ENCODE data around the gene PRCP. TPM values are rescaled to one million over a fixed set of nuclear protein-coding genes. Genes with fewer than 3 reads are reported as not detected.

The PRCP gene
- total RNA-seq, 2 donors from 2014 or later = 46.8 to 55.9 TPM

DNA sequence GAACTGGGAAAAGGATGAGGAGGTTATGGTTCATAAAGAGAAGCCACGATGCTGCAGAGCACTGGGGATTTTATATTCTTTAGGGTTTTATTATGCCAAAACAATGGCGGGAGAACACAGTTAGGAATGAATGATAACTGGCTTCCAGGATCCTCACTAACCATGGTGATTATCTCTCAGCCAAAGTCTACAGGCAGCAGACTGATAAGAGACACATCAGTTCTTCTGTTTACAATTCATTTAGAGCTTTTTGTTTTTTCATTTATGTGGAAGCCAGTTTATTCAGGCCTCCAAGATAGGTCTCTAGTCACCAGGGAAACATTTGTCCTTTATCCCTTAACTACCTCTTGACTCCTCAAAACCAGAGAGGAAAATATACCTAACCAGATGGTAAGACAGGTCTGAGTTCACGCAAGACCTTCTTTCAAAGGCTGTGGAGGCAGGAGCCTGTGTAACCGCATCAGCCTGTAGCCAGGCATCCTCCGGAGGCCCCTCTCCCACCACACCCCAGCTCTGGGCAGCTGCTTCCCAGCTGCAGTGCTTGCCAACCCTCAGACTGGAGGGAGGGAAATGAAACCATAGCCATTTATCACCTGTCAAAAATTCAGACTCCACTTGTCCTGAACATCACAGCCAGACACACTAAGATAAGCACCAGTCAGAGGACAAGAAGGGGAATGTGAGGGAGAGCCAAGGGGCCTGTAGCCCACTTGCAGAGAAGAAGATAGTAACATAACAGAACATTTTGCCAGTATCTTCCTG is 109.3 kb downstream of the PRCP start:
- Histone ChIP-seq H3K9me3 (no peaks in the 10 kb centered on the region), H3K4me1 (ENCODE audit: control insufficient read depth in 1 of 2, low read depth in 2 of 2) (no peaks in the 10 kb centered on the region), H3K27ac (no peak overlapping the region), H3K4me3 (no peak overlapping the region), H3K27me3 (replicated peaks; ENCODE audit: insufficient read depth) (no peaks in the 10 kb centered on the region), H3K36me3 (no peaks in the 10 kb centered on the region)
- ATAC-seq (ENCODE audit: insufficient number of reproducible peaks, low FRiP score, low read depth) (no peak), DNase-seq (ENCODE audit: low spot score) (no peak)
- TF ChIP-seq, protein P1, sequence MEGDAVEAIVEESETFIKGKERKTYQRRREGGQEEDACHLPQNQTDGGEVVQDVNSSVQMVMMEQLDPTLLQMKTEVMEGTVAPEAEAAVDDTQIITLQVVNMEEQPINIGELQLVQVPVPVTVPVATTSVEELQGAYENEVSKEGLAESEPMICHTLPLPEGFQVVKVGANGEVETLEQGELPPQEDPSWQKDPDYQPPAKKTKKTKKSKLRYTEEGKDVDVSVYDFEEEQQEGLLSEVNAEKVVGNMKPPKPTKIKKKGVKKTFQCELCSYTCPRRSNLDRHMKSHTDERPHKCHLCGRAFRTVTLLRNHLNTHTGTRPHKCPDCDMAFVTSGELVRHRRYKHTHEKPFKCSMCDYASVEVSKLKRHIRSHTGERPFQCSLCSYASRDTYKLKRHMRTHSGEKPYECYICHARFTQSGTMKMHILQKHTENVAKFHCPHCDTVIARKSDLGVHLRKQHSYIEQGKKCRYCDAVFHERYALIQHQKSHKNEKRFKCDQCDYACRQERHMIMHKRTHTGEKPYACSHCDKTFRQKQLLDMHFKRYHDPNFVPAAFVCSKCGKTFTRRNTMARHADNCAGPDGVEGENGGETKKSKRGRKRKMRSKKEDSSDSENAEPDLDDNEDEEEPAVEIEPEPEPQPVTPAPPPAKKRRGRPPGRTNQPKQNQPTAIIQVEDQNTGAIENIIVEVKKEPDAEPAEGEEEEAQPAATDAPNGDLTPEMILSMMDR (IDR thresholded peaks at IDR 0.05) = no peak

DNA sequence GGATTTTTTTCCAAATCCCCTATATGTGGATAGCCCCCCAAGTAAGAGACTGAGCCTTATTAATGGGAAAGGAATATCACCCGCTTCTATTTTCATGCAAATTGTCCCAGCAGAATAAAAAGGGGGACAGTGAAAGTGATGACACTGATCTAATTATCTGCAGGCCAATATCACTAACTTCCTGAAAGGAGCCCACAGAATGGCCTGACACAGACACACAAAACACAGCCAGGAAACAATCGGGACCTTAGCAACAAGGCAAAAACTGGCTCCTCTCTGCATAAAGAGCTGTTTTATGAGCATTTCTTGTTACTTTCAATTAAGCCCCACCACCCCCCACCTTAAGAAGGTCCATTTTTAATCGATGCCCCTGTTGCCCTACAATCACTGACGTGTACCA is 112.2 kb downstream of the PRCP start:
- ATAC-seq (ENCODE audit: insufficient number of reproducible peaks, low FRiP score, low read depth) = no peak
- Histone ChIP-seq H3K4me1 (ENCODE audit: control insufficient read depth in 1 of 2, low read depth in 2 of 2) (no peaks in the 10 kb centered on the region), H3K4me3 (no peak overlapping the region), H3K27ac (no peak overlapping the region), H3K27me3 (replicated peaks; ENCODE audit: insufficient read depth) (no peaks in the 10 kb centered on the region), H3K36me3 (no peaks in the 10 kb centered on the region), H3K9me3 (no peaks in the 10 kb centered on the region)
- TF ChIP-seq, protein P1 (IDR thresholded peaks at IDR 0.05) = no peak
- no peak for DNase-seq (ENCODE audit: low spot score)

DNA sequence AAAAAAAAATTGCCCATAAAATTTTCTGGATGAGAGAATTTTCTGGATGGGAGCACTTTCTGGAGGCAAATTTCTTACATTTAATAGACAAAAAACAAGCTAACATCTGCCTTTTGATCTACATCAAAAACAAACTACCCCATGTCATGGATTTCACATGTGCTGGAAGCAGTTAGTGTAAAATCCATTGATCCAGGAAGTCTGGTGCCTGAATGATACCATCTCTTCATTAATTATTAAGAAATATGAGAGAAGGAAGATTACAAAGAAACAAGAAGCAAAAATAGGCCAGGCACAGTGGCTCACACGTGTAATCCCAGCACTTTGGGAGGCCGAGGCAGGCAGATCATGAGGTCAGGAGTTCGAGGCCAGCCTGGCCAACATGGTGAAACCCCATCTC is 113.4 kb downstream of the PRCP start:
- TF ChIP-seq, protein P1 (IDR thresholded peaks at IDR 0.05) = no peak
- Histone ChIP-seq H3K36me3 (no peaks in the 10 kb centered on the region), H3K27ac (no peak overlapping the region), H3K27me3 (replicated peaks; ENCODE audit: insufficient read depth) (no peaks in the 10 kb centered on the region), H3K4me1 (ENCODE audit: control insufficient read depth in 1 of 2, low read depth in 2 of 2) (no peaks in the 10 kb centered on the region), H3K4me3 (no peak overlapping the region), H3K9me3 (no peaks in the 10 kb centered on the region)
- DNase-seq (ENCODE audit: low spot score) (no peak), ATAC-seq (ENCODE audit: insufficient number of reproducible peaks, low FRiP score, low read depth) (no peak)

DNA sequence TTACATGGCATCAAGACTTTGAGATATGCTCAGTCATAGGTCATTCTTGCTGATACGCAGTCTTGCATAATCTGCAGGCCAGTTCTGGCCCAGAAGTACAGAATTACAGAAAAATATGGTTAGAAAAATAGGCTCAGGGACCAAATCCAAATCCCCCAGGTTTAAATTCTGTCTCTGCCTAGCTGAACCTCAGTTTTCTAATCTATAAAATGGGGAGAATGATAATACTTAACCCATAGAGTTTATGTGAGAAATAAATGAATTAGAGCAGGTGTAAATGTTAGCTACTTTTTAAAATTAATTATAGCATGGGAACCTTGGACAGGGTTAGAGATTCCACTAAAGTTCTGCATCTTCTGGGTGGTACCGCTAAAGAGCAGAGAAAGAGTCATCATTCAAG is 114.2 kb downstream of the PRCP start:
- no peaks in the 10 kb centered on the region for H3K27me3 ChIP-seq (replicated peaks; ENCODE audit: insufficient read depth)
- H3K9me3 ChIP-seq = no peaks in the 10 kb centered on the region
- no peak overlapping the region for H3K4me3 ChIP-seq
- no peak for ATAC-seq (ENCODE audit: insufficient number of reproducible peaks, low FRiP score, low read depth)
- H3K4me1 ChIP-seq (ENCODE audit: control insufficient read depth in 1 of 2, low read depth in 2 of 2) = no peaks in the 10 kb centered on the region
- DNase-seq (ENCODE audit: low spot score) = no peak
- no peak overlapping the region for H3K27ac ChIP-seq
- H3K36me3 ChIP-seq = no peaks in the 10 kb centered on the region
- TF ChIP-seq, protein P1 (IDR thresholded peaks at IDR 0.05) = no peak

DNA sequence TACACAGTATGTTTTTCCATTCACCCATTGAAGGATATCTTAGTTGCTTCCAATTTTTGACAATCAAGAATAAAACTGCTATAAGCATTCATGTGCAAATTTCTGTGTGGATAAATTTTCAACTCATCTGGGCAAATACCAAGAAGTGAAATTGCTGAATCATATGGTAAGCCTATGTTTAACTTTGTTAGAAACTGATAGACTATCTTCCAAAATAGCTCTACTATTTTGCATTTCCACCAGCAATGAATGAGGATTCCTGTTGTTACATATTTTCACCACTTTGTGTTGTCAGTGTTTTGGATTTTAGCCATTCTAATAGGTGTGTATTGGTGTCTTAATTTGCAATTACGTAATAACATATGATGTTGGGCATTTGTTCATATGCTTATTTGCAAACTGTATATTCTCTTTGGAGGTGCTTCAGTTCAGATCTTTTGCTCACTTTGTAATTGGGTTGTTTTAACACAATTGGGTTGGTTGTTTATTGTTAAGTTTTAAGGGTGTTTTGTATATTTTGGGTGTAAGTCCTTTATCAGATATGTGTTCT is 117.3 kb downstream of the PRCP start:
- Histone ChIP-seq H3K9me3 (no peaks in the 10 kb centered on the region), H3K4me1 (ENCODE audit: control insufficient read depth in 1 of 2, low read depth in 2 of 2) (no peaks in the 10 kb centered on the region), H3K27ac (no peak overlapping the region), H3K27me3 (replicated peaks; ENCODE audit: insufficient read depth) (no peaks in the 10 kb centered on the region), H3K36me3 (no peaks in the 10 kb centered on the region), H3K4me3 (no peak overlapping the region)
- ATAC-seq (ENCODE audit: insufficient number of reproducible peaks, low FRiP score, low read depth) (no peak), DNase-seq (ENCODE audit: low spot score) (no peak)
- TF ChIP-seq, protein P1 (IDR thresholded peaks at IDR 0.05) = no peak

Data from thoracic aorta (tissue), 2 donors.